ENCODE results near the gene ATP10D. TPM values are rescaled to one million over a fixed set of nuclear protein-coding genes. Genes with fewer than 3 reads are reported as not detected.
A peak's percentile ranks its signal among the peaks of the same experiment; 100 is the strongest.
"Not testable (repeated sequence)": the region's sequence is repeated elsewhere in the genome, so short reads cannot be mapped to it uniquely, and the experiment has no call there.

Gene ATP10D
- total and polyA plus RNA-seq, 2 donors (not counting 1 experiment from before 2014, with no cell fraction given) = 16.1 to 36.2 TPM

DNA sequence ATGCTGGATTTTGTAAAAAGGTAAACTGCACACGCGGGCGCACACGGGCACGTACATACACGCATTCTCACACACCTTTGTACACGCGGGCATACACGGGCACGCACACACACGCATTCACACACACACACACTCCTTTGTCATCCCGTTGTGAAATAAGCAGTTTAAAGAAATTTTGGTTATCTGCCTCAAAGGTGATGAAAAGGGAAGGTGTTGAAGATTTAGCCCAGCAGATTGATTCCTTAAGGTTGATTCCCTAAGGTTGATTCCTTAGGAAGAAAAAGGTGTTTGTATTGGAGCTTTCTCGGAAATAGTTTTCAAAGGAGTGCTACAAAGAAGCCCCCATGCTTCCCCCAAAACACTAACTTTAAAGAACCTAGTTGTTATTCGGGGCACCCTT lies 693 bp downstream of the ATP10D start:
- H3K4me1 Mint-ChIP-seq = peaks cover 63% of the 10 kb centered on the region
- Histone ChIP-seq H4K20me1 (ENCODE audit: control insufficient read depth, insufficient read depth, low read length, poor library complexity, severe bottlenecking) (no peaks in the 10 kb centered on the region), H3K36me3 (replicated peaks in 1 of 2; ENCODE audit: control extremely low read depth in 1 of 2, control insufficient read depth in 1 of 2, extremely low read depth in 1 of 2, insufficient read depth in 2 of 2, low read length in 1 of 2) (no peaks in the 10 kb centered on the region), H3K27me3 (replicated peaks in 1 of 4; ENCODE audit: control extremely low read depth in 1 of 4, control insufficient read depth in 3 of 4, insufficient read depth in 4 of 4, low read length in 3 of 4) (no peaks in the 10 kb centered on the region), H3K4me1 (ENCODE audit: control insufficient read depth in 2 of 2, insufficient read depth in 2 of 2, low read length in 2 of 2) (peaks cover 36 to 58% of the 10 kb centered on the region in 2 donors), H3K9ac (ENCODE audit: low read length) (peak overlapping the region; percentile 73), H3K9me3 (ENCODE audit: control extremely low read depth in 1 of 3, control insufficient read depth in 2 of 3, insufficient read depth in 1 of 3, low read length in 2 of 3) (peaks cover 2 to 3% (median 2%) of the 10 kb centered on the region in 3 donors), H3K4me2 (replicated peaks; ENCODE audit: low read depth, low read length, poor library complexity, severe bottlenecking) (peak overlapping the region; percentile 93), H3K4me3 (ENCODE audit: control extremely low read depth in 1 of 5, extremely low read depth in 1 of 5, insufficient read depth in 1 of 5, low read depth in 2 of 5, low read length in 4 of 5) (peak overlapping the region; percentile 79 to 97 (median 90)), H3K79me2 (ENCODE audit: control insufficient read depth, insufficient read depth, low read length) (peaks cover 61% of the 10 kb centered on the region), H3K27ac (ENCODE audit: low read length in 2 of 2) (peak overlapping the region; percentile 93), H2AFZ (ENCODE audit: insufficient read depth, low read depth, low read length, poor library complexity, severe bottlenecking) (peak overlapping the region; percentile 94)
- POLR2A ChIA-PET = interaction anchor here (0.9 to 1.7 kb wide), 3 partner anchors 12 to 25 kb away, joined by 3 to 13 read pairs (median 8); partner anchors contain the start of gene COMMD8
- no peaks in the 10 kb centered on the region for H3K27me3 Mint-ChIP-seq
- H3K9me3 Mint-ChIP-seq (ENCODE audit: insufficient read depth) = no peaks in the 10 kb centered on the region
- peak overlapping the region; percentile 97 for H3K4me3 Mint-ChIP-seq
- WGBS (ENCODE audit: insufficient coverage) = no CpG with 5 or more reads among the region's 14 CpGs
- H3K27ac Mint-ChIP-seq = peak overlapping the region; percentile 96
- intact Hi-C loops (cut with micrococcal nuclease) = loop anchor here (1.0 to 2.0 kb wide), 3 partner anchors 14 to 25 kb away; partner anchors contain the start of gene COMMD8
- DNase-seq (no peak), ATAC-seq (ENCODE audit: low read depth) (no peak)
- CTCF ChIA-PET = interaction anchor here (1.2 to 5.0 kb wide), 8 partner anchors 8 to 78 kb away, joined by 4 to 44 read pairs (median 8); partner anchors contain the start of gene COMMD8
- TF ChIP-seq, protein P1, sequence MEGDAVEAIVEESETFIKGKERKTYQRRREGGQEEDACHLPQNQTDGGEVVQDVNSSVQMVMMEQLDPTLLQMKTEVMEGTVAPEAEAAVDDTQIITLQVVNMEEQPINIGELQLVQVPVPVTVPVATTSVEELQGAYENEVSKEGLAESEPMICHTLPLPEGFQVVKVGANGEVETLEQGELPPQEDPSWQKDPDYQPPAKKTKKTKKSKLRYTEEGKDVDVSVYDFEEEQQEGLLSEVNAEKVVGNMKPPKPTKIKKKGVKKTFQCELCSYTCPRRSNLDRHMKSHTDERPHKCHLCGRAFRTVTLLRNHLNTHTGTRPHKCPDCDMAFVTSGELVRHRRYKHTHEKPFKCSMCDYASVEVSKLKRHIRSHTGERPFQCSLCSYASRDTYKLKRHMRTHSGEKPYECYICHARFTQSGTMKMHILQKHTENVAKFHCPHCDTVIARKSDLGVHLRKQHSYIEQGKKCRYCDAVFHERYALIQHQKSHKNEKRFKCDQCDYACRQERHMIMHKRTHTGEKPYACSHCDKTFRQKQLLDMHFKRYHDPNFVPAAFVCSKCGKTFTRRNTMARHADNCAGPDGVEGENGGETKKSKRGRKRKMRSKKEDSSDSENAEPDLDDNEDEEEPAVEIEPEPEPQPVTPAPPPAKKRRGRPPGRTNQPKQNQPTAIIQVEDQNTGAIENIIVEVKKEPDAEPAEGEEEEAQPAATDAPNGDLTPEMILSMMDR (IDR thresholded peaks at IDR 0.05) = no peak
- no peak for TF ChIP-seq EZH2 (IDR thresholded peaks at IDR 0.05; ENCODE audit: borderline replicate concordance, insufficient read depth, low read depth, low read length, poor library complexity, severe bottlenecking)

DNA sequence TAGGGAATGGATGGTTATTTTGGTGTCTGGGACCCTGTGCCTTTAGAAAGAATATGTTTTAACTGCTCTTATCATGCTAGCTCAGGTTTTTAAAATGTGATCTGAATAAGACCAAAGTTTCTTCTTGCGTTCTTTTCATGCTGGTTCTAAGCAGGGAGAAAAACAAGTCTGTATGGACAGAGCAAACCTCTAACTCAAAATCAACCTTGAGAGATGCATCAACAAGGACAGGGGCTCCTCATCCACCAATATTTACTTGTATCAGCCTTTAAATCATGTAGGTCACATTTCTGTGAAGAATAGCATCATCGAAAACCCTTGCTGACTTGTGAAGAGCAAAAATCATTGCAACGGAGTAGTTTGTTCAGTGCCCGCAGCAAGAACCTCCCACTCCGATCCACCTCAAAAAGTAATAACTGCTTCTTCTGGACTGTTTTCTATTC lies 1.2 kb downstream of the ATP10D start:
- Mint-ChIP-seq H3K4me3 (peak overlapping the region; percentile 97), H3K27ac (peak overlapping the region; percentile 96), H3K9me3 (ENCODE audit: insufficient read depth) (no peaks in the 10 kb centered on the region), H3K4me1 (peaks cover 67% of the 10 kb centered on the region), H3K27me3 (no peaks in the 10 kb centered on the region)
- ChIA-PET POLR2A (no interaction called here), CTCF (interaction anchor here (1.7 to 5.0 kb wide), 5 partner anchors 16 to 78 kb away, joined by 4 to 44 read pairs (median 13); partner anchors contain the start of gene COMMD8)
- intact Hi-C loops (cut with micrococcal nuclease) = no loop called here
- peak overlapping the region in 1 of 2 donors; percentile 93 for H3K27ac ChIP-seq (ENCODE audit: low read length in 2 of 2)
- H2AFZ ChIP-seq (ENCODE audit: insufficient read depth, low read depth, low read length, poor library complexity, severe bottlenecking) = peak overlapping the region; percentile 94
- H4K20me1 ChIP-seq (ENCODE audit: control insufficient read depth, insufficient read depth, low read length, poor library complexity, severe bottlenecking) = no peaks in the 10 kb centered on the region
- peaks cover 66% of the 10 kb centered on the region for H3K79me2 ChIP-seq (ENCODE audit: control insufficient read depth, insufficient read depth, low read length)
- no peaks in the 10 kb centered on the region for H3K27me3 ChIP-seq (replicated peaks in 1 of 4; ENCODE audit: control extremely low read depth in 1 of 4, control insufficient read depth in 3 of 4, insufficient read depth in 4 of 4, low read length in 3 of 4)
- peaks cover 36 to 63% of the 10 kb centered on the region in 2 donors for H3K4me1 ChIP-seq (ENCODE audit: control insufficient read depth in 2 of 2, insufficient read depth in 2 of 2, low read length in 2 of 2)
- peak overlapping the region; percentile 73 for H3K9ac ChIP-seq (ENCODE audit: low read length)
- TF ChIP-seq, protein P1 (IDR thresholded peaks at IDR 0.05) = no peak
- H3K4me3 ChIP-seq (ENCODE audit: control extremely low read depth in 1 of 5, extremely low read depth in 1 of 5, insufficient read depth in 1 of 5, low read depth in 2 of 5, low read length in 4 of 5) = peak overlapping the region; percentile 79 to 97 (median 90)
- WGBS (ENCODE audit: insufficient coverage) = 92% methylated on average over 2 of the region's 5 CpGs
- peaks cover 2 to 3% (median 2%) of the 10 kb centered on the region in 3 donors for H3K9me3 ChIP-seq (ENCODE audit: control extremely low read depth in 1 of 3, control insufficient read depth in 2 of 3, insufficient read depth in 1 of 3, low read length in 2 of 3)
- H3K4me2 ChIP-seq (replicated peaks; ENCODE audit: low read depth, low read length, poor library complexity, severe bottlenecking) = peak overlapping the region; percentile 93
- no peak for DNase-seq
- ATAC-seq (ENCODE audit: low read depth) = no peak
- H3K36me3 ChIP-seq (replicated peaks in 1 of 2; ENCODE audit: control extremely low read depth in 1 of 2, control insufficient read depth in 1 of 2, extremely low read depth in 1 of 2, insufficient read depth in 2 of 2, low read length in 1 of 2) = no peaks in the 10 kb centered on the region

DNA sequence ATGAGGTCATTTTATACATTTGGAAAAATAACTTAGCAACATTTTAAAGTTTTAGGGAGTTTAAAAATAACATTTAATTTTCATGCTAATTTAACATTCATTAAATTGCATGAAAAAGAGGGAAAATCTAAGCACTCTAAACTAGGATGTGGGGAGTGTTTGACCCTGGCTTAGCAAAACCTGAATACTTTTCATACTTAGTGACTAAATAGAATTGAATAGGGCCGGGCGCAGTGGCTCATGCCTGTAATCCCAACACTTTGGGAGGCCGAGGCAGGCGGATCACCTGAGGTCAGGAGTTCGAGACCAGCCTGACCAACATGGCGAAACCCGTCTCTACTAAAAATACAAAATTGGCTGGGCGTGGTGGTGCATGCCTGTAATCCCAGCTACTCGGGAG lies 1.7 kb downstream of the ATP10D start:
- H3K4me3 Mint-ChIP-seq; H3K27me3 ChIP-seq (replicated peaks in 1 of 4; ENCODE audit: control extremely low read depth in 1 of 4, control insufficient read depth in 3 of 4, insufficient read depth in 4 of 4, low read length in 3 of 4); intact Hi-C loops (cut with micrococcal nuclease); ATAC-seq (ENCODE audit: low read depth); H3K27me3 Mint-ChIP-seq; H2AFZ ChIP-seq (ENCODE audit: insufficient read depth, low read depth, low read length, poor library complexity, severe bottlenecking); H3K9me3 Mint-ChIP-seq (ENCODE audit: insufficient read depth); H3K27ac Mint-ChIP-seq; H3K27ac ChIP-seq (ENCODE audit: low read length in 2 of 2); H3K9me3 ChIP-seq (ENCODE audit: control extremely low read depth in 1 of 3, control insufficient read depth in 2 of 3, insufficient read depth in 1 of 3, low read length in 2 of 3); H4K20me1 ChIP-seq (ENCODE audit: control insufficient read depth, insufficient read depth, low read length, poor library complexity, severe bottlenecking); H3K36me3 ChIP-seq (replicated peaks in 1 of 2; ENCODE audit: control extremely low read depth in 1 of 2, control insufficient read depth in 1 of 2, extremely low read depth in 1 of 2, insufficient read depth in 2 of 2, low read length in 1 of 2); POLR2A ChIA-PET; H3K9ac ChIP-seq (ENCODE audit: low read length); DNase-seq: not testable (repeated sequence)
- Histone ChIP-seq H3K4me1 (ENCODE audit: control insufficient read depth in 2 of 2, insufficient read depth in 2 of 2, low read length in 2 of 2) (peaks cover 36 to 64% of the 10 kb centered on the region in 2 donors), H3K4me2 (replicated peaks; ENCODE audit: low read depth, low read length, poor library complexity, severe bottlenecking) (peak overlapping the region; percentile 93), H3K4me3 (ENCODE audit: control extremely low read depth in 1 of 5, extremely low read depth in 1 of 5, insufficient read depth in 1 of 5, low read depth in 2 of 5, low read length in 4 of 5) (peak overlapping the region in 2 of 5 experiments; percentile 79 to 90), H3K79me2 (ENCODE audit: control insufficient read depth, insufficient read depth, low read length) (peaks cover 71% of the 10 kb centered on the region)
- CTCF ChIA-PET = interaction anchor here (4.3 to 5.0 kb wide), 2 partner anchors 17 to 23 kb away, joined by 13 to 44 read pairs; partner anchors contain the start of gene COMMD8
- 100% methylated on average over 6 of the region's 9 CpGs for WGBS (ENCODE audit: insufficient coverage)
- H3K4me1 Mint-ChIP-seq = peaks cover 68% of the 10 kb centered on the region
